WTC11 (cell line): ENCODE data around the gene LDB3. TPM values are rescaled to one million over a fixed set of nuclear protein-coding genes. Genes with fewer than 3 reads are reported as not detected.
A peak's percentile ranks its signal among the peaks of the same experiment; 100 is the strongest.

ENCODE experiments used
- ATAC-seq: fragments of 200-7000 bp; cut with Tn5 transposase; 2 replicates; pipeline ENCODE4 v1.10.0; 2021; ENCODE audit warnings: mild to moderate bottlenecking, moderate library complexity
- CTCF ChIA-PET: fragments of 300-600 bp; sonication (Branson Sonifier 250); formaldehyde crosslinking; loops from one replicate; lab custom pipeline; 2021; ENCODE audit warnings: antibody characterized with exemption; lab: Charles Lee
- POLR2A ChIA-PET: fragments of 350-600 bp; sonication (Branson Sonifier 250); formaldehyde crosslinking; loops from one replicate; lab custom pipeline; 2021; ENCODE audit warnings: antibody characterized with exemption; lab: Charles Lee
- DNase-seq: peaks from one replicate; pipeline ENCODE4 v3.0.0; 2021; ENCODE audit warnings: low spot score
- H3K27ac Mint-ChIP-seq: 2 replicates; pipeline ENCODE4 v1.8.0; 2021; ENCODE audit warnings: mixed read lengths
- H3K27me3 Mint-ChIP-seq: 2 replicates; pipeline ENCODE4 v1.8.0; 2021; ENCODE audit warnings: low read depth, mild to moderate bottlenecking, moderate library complexity, mixed read lengths
- H3K36me3 Mint-ChIP-seq: 2 replicates; pipeline ENCODE4 v1.8.0; 2021; ENCODE audit warnings: mixed read lengths
- H3K4me1 Mint-ChIP-seq: 2 replicates; pipeline ENCODE4 v1.8.0; 2022; ENCODE audit warnings: mixed read lengths
- H3K4me3 Mint-ChIP-seq: 2 replicates; pipeline ENCODE4 v1.8.0; 2021; ENCODE audit warnings: mild to moderate bottlenecking, moderate library complexity, mixed read lengths
- H3K9me3 Mint-ChIP-seq: 2 replicates; pipeline ENCODE4 v1.8.0; 2021; ENCODE audit warnings: mixed read lengths
- AR ChIP-seq: fragments of 250-450 bp; sonication (Bioruptor Pico); IDR thresholded peaks from 2 replicates; pipeline ENCODE4 v1.9.0; 2021; ENCODE audit warnings: mild to moderate bottlenecking
- ATF6 ChIP-seq: sonication (generic); formaldehyde crosslinking; IDR thresholded peaks from 2 replicates; pipeline ENCODE4 v1.8.1; 2023; ENCODE audit warnings: mild to moderate bottlenecking, missing genetic modification reagents
- ERG ChIP-seq: fragments of 250-450 bp; sonication (Bioruptor Pico); IDR thresholded peaks from 2 replicates; pipeline ENCODE4 v1.8.0; 2021; ENCODE audit warnings: mild to moderate bottlenecking
- FOXJ3 ChIP-seq: sonication (generic); formaldehyde crosslinking; IDR thresholded peaks from 2 replicates; pipeline ENCODE4 v1.9.0; 2021; ENCODE audit warnings: missing genetic modification reagents, mild to moderate bottlenecking, borderline replicate concordance
- IRF2 ChIP-seq: sonication (generic); formaldehyde crosslinking; IDR thresholded peaks from 2 replicates; pipeline ENCODE4 v1.8.0; 2022; ENCODE audit warnings: low read depth, missing genetic modification reagents, borderline replicate concordance
- JUN ChIP-seq: sonication (generic); formaldehyde crosslinking; IDR thresholded peaks from 2 replicates; pipeline ENCODE4 v1.8.0; 2023; ENCODE audit warnings: mild to moderate bottlenecking, missing genetic modification reagents
- NFE2L1 ChIP-seq: sonication (generic); formaldehyde crosslinking; IDR thresholded peaks from 2 replicates; pipeline ENCODE4 v1.8.1; 2023; ENCODE audit warnings: missing genetic modification reagents
- NFYB ChIP-seq: sonication (generic); formaldehyde crosslinking; conservative IDR thresholded peaks from 2 replicates; pipeline ENCODE4 v1.8.0; 2022; ENCODE audit warnings: low read depth, missing genetic modification reagents
- NR2C2 ChIP-seq: sonication (generic); formaldehyde crosslinking; IDR thresholded peaks from 2 replicates; pipeline ENCODE4 v1.8.0; 2022; ENCODE audit warnings: mild to moderate bottlenecking, missing genetic modification reagents
- NR3C1 ChIP-seq: sonication (generic); formaldehyde crosslinking; conservative IDR thresholded peaks from 2 replicates; pipeline ENCODE4 v1.8.1; 2023; ENCODE audit warnings: low read depth, mild to moderate bottlenecking, missing genetic modification reagents
- PRRX2 ChIP-seq: fragments of 250-450 bp; sonication (Bioruptor Pico); IDR thresholded peaks from 2 replicates; pipeline ENCODE4 v1.8.0; 2021; ENCODE audit warnings: mild to moderate bottlenecking
- RORB ChIP-seq: fragments of 250-450 bp; sonication (Bioruptor Pico); IDR thresholded peaks from 2 replicates; pipeline ENCODE4 v1.9.0; 2021; ENCODE audit warnings: mild to moderate bottlenecking
- TCF7 ChIP-seq: sonication (generic); formaldehyde crosslinking; IDR thresholded peaks from 2 replicates; pipeline ENCODE4 v1.8.0; 2022; ENCODE audit warnings: mild to moderate bottlenecking, low read depth, missing genetic modification reagents, moderate library complexity
- TP53 ChIP-seq: sonication (generic); formaldehyde crosslinking; IDR thresholded peaks from 2 replicates; pipeline ENCODE4 v1.8.1; 2023; ENCODE audit warnings: mild to moderate bottlenecking, missing genetic modification reagents
- ZBTB21 ChIP-seq: sonication (generic); formaldehyde crosslinking; IDR thresholded peaks from 2 replicates; pipeline ENCODE4 v1.8.1; 2023; ENCODE audit warnings: mild to moderate bottlenecking, missing genetic modification reagents, borderline replicate concordance
- ZMAT4 ChIP-seq: fragments of 250-450 bp; sonication (Bioruptor Pico); IDR thresholded peaks from 2 replicates; pipeline ENCODE4 v1.9.0; 2021; ENCODE audit warnings: mild to moderate bottlenecking
- ZNF121 ChIP-seq: sonication (generic); formaldehyde crosslinking; IDR thresholded peaks from 2 replicates; pipeline ENCODE4 v1.8.0; 2023; ENCODE audit warnings: missing genetic modification reagents
- ZNF317 ChIP-seq: sonication (generic); formaldehyde crosslinking; IDR thresholded peaks from 2 replicates; pipeline ENCODE4 v1.8.1; 2023; ENCODE audit warnings: low read depth, mild to moderate bottlenecking, moderate library complexity, missing genetic modification reagents, borderline replicate concordance
- ZNF532 ChIP-seq: fragments of 250-450 bp; sonication (Bioruptor Pico); IDR thresholded peaks from 2 replicates; pipeline ENCODE4 v1.9.0; 2021; ENCODE audit warnings: mild to moderate bottlenecking, borderline replicate concordance
- ZSCAN18 ChIP-seq: fragments of 250-450 bp; sonication (Bioruptor Pico); IDR thresholded peaks from 2 replicates; pipeline ENCODE4 v2.1.2; 2022; ENCODE audit warnings: mild to moderate bottlenecking, moderate library complexity
- total RNA-seq: library from RNA; stranded (reverse); gene quantifications from 3 replicates; pipeline ENCODE4 v1.2.3, GENCODE V29; 2021

The LDB3 gene
- total RNA-seq, 1 experiment from 2014 or later: 0.42 TPM

GRCh38 chr10:86758189-86759072, 90.1 kb downstream of the LDB3 start:
- H3K27me3 Mint-ChIP-seq: no peaks in the 10 kb centered on the region
- ATAC-seq (no peak), DNase-seq (no peak)
- peak overlapping the region; percentile 86 for H3K27ac Mint-ChIP-seq
- H3K36me3 Mint-ChIP-seq: peaks cover 10% of the 10 kb centered on the region
- ChIA-PET POLR2A (interaction anchor here (0.7 to 1.5 kb wide), 3 partner anchors 11 to 50 kb away, joined by 3 to 5 read pairs (median 4); no protein-coding TSS in a partner anchor), CTCF (interaction anchor here (0.5 to 1.9 kb wide), 6 partner anchors 17 to 140 kb away, joined by 3 to 11 read pairs (median 4); no protein-coding TSS in a partner anchor)
- TF ChIP-seq NFE2L1 (CRISPR knock-in tag) (no peak), NFYB (CRISPR knock-in tag) (no peak), FOXJ3 (CRISPR knock-in tag) (no peak), NR3C1 (no peak), ERG (CRISPR knock-in tag) (no peak), AR (CRISPR knock-in tag) (no peak), TCF7 (CRISPR knock-in tag) (no peak), ZMAT4 (CRISPR knock-in tag) (no peak), PRRX2 (CRISPR knock-in tag) (no peak), ZSCAN18 (CRISPR knock-in tag) (no peak), IRF2 (CRISPR knock-in tag) (no peak), ZNF532 (CRISPR knock-in tag) (no peak), ATF6 (CRISPR knock-in tag) (no peak), ZNF317 (CRISPR knock-in tag) (no peak), JUN (CRISPR knock-in tag) (no peak), TP53 (no peak), NR2C2 (CRISPR knock-in tag) (no peak), ZNF121 (no peak), ZBTB21 (no peak), RORB (CRISPR knock-in tag) (no peak)
- peaks cover 54% of the 10 kb centered on the region for H3K4me1 Mint-ChIP-seq
- no peaks in the 10 kb centered on the region for H3K9me3 Mint-ChIP-seq
- H3K4me3 Mint-ChIP-seq: peak overlapping the region; percentile 86
